Endothelial cell of coronary artery (primary cell): ENCODE measurements around the gene NDRG3. TPM values are rescaled to one million over a fixed set of nuclear protein-coding genes. Genes with fewer than 3 reads are reported as not detected.

Source experiments
- total RNA-seq: library from RNA; depleted of rRNA; stranded (reverse); fragments of >200 nt; gene quantifications from 2 replicates; pipeline ENCODE4 v1.2.3, GENCODE V29; 2014

The NDRG3 gene
- total RNA-seq: 13.2 and 14.8 TPM in 2 replicates

GRCh38 chr20:36745927-36746659, at the start of gene NDRG3:
Gene NDRG3, minus strand, starts transcription at chr20:36746090. Its CDS starts 24,355 bp downstream, at chr20:36721735.

GRCh38 chr20:36773597-36774390, 27.9 kb upstream of the NDRG3 start, which contains the start of gene DSN1:
Gene DSN1, minus strand, starts transcription at chr20:36773763. Its CDS starts 2,305 bp downstream, at chr20:36771458.

GRCh38 chr20:36645998-36646397, 99.9 kb downstream of the NDRG3 start, which contains the start of gene SLA2:
Gene SLA2, minus strand, starts transcription at chr20:36646196. Its CDS starts 4,861 bp downstream, at chr20:36641335.

GRCh38 chr20:36605399-36606157, 140.3 kb downstream of the NDRG3 start, which contains the start of gene RAB5IF:
Gene RAB5IF, plus strand, starts transcription at chr20:36605779. Its CDS starts 173 bp downstream, at chr20:36605952.

Other genes starting within 250 kb of the NDRG3 start
- gene MYL9, start 204.6 kb downstream of the NDRG3 start, total RNA-seq: 2.7 and 11.6 TPM in 2 replicates
- 14.6 and 15.0 TPM in 2 replicates for gene TGIF2, start 172.5 kb downstream of the NDRG3 start, total RNA-seq
- gene RAB5IF, start 140.3 kb downstream of the NDRG3 start, total RNA-seq: 63.7 and 84.9 TPM in 2 replicates
- gene SLA2, start 99.9 kb downstream of the NDRG3 start, total RNA-seq: under 0.01 TPM in 1 of 2 replicates, not detected in the other
- gene DSN1, start 27.7 kb upstream of the NDRG3 start, total RNA-seq: 10.9 and 16.9 TPM in 2 replicates
- gene TLDC2, start 130.0 kb upstream of the NDRG3 start, total RNA-seq: not detected in 2 replicates
- 20.6 and 21.2 TPM in 2 replicates for gene SAMHD1, start 205.6 kb upstream of the NDRG3 start, total RNA-seq